Measurements from ENCODE around the gene ITGAL. TPM values are rescaled to one million over a fixed set of nuclear protein-coding genes. Genes with fewer than 3 reads are reported as not detected.

Gene ITGAL
- total RNA-seq, 2 experiments from 2014 or later, result 40.2 to 140 TPM

GRCh38 chr16:30548416-30549253, 76.1 kb downstream of the ITGAL start:
- no peaks in the 10 kb centered on the region for H4K20me1 ChIP-seq (ENCODE audit: insufficient read depth, low read length)
- TF ChIP-seq EZH2phosphoT487 (IDR thresholded peaks at IDR 0.05; ENCODE audit: borderline replicate concordance, low read depth, low read length), result no peak
- TF ChIP-seq CTCF (conservative IDR thresholded peaks at IDR 0.05; ENCODE audit: low read length), result no peak
- no peaks in the 10 kb centered on the region for H3K79me2 ChIP-seq (ENCODE audit: insufficient read depth, low read depth, low read length)
- intact Hi-C loops (cut with micrococcal nuclease; ENCODE audit: unreplicated experiment), result no loop called here
- H3K9me3 ChIP-seq (ENCODE audit: low read length), result no peaks in the 10 kb centered on the region
- no peaks in the 10 kb centered on the region for H3K4me1 ChIP-seq (ENCODE audit: insufficient read depth, low read length, poor library complexity, severe bottlenecking)
- POLR2A ChIA-PET, result no interaction called here
- no peak for DNase-seq (ENCODE audit: low spot score)
- CTCF ChIA-PET (ENCODE audit: unreplicated experiment), result no interaction called here
- no peaks in the 10 kb centered on the region for H3K9me2 ChIP-seq (ENCODE audit: insufficient read depth, low read length)
- H2AFZ ChIP-seq (ENCODE audit: low read length), result no peak overlapping the region
- H3K4me2 ChIP-seq (ENCODE audit: low read length), result no peak overlapping the region
- BruUV-seq (replicated peaks), result no TSS peak
- H3K27ac ChIP-seq (ENCODE audit: low read depth, low read length, poor library complexity, severe bottlenecking), result no peak overlapping the region
- H3K36me3 ChIP-seq (ENCODE audit: insufficient read depth, low read length), result peaks cover 14% of the 10 kb centered on the region
- no peak overlapping the region for H3K4me3 ChIP-seq (ENCODE audit: low read depth, low read length, poor library complexity, severe bottlenecking)

- no peaks in the 10 kb centered on the region for H3K4me1 ChIP-seq (ENCODE audit: insufficient read depth, low read length, poor library complexity, severe bottlenecking)
Measured at GRCh38 chr16:30551781-30552180, 79.2 kb downstream of the ITGAL start.

GRCh38 chr16:30552956-30553355, 80.4 kb downstream of the ITGAL start:
- intact Hi-C loops (cut with micrococcal nuclease; ENCODE audit: unreplicated experiment), result no loop called here
- CTCF ChIA-PET (ENCODE audit: unreplicated experiment), result no interaction called here
- H3K79me2 ChIP-seq (ENCODE audit: insufficient read depth, low read depth, low read length), result peaks cover 15% of the 10 kb centered on the region; the same call in 1 of the 2 replicates
- no peak overlapping the region for H3K4me3 ChIP-seq (ENCODE audit: low read depth, low read length, poor library complexity, severe bottlenecking)
- H3K9me2 ChIP-seq (ENCODE audit: insufficient read depth, low read length), result no peaks in the 10 kb centered on the region
- no peak overlapping the region for H3K4me2 ChIP-seq (ENCODE audit: low read length)
- no peak overlapping the region for H2AFZ ChIP-seq (ENCODE audit: low read length)
- no peaks in the 10 kb centered on the region for H4K20me1 ChIP-seq (ENCODE audit: insufficient read depth, low read length)
- H3K36me3 ChIP-seq (ENCODE audit: insufficient read depth, low read length), result peaks cover 30% of the 10 kb centered on the region
- peaks cover 5% of the 10 kb centered on the region for H3K4me1 ChIP-seq (ENCODE audit: insufficient read depth, low read length, poor library complexity, severe bottlenecking)
- POLR2A ChIA-PET, result no interaction called here
- no TSS peak for BruUV-seq (replicated peaks)
- no peak overlapping the region for H3K27ac ChIP-seq (ENCODE audit: low read depth, low read length, poor library complexity, severe bottlenecking)
- TF ChIP-seq EZH2phosphoT487 (IDR thresholded peaks at IDR 0.05; ENCODE audit: borderline replicate concordance, low read depth, low read length), result no peak
- TF ChIP-seq CTCF (conservative IDR thresholded peaks at IDR 0.05; ENCODE audit: low read length), result no peak
- DNase-seq (ENCODE audit: low spot score), result no peak
- no peaks in the 10 kb centered on the region for H3K9me3 ChIP-seq (ENCODE audit: low read length)

More at GRCh38 chr16:30551781-30552180, 79.2 kb downstream of the ITGAL start:
- no peaks in the 10 kb centered on the region for H4K20me1 ChIP-seq (ENCODE audit: insufficient read depth, low read length)
- peaks cover 30% of the 10 kb centered on the region for H3K36me3 ChIP-seq (ENCODE audit: insufficient read depth, low read length)
- intact Hi-C loops (cut with micrococcal nuclease; ENCODE audit: unreplicated experiment), result no loop called here
- no peak overlapping the region for H3K4me3 ChIP-seq (ENCODE audit: low read depth, low read length, poor library complexity, severe bottlenecking)
- no peak overlapping the region for H3K27ac ChIP-seq (ENCODE audit: low read depth, low read length, poor library complexity, severe bottlenecking)
- H3K79me2 ChIP-seq (ENCODE audit: insufficient read depth, low read depth, low read length), result peaks cover 7% of the 10 kb centered on the region; the same call in 1 of the 2 replicates
- H2AFZ ChIP-seq (ENCODE audit: low read length), result no peak overlapping the region
- TF ChIP-seq EZH2phosphoT487 (IDR thresholded peaks at IDR 0.05; ENCODE audit: borderline replicate concordance, low read depth, low read length), result no peak
- ChIA-PET POLR2A (no interaction called here), CTCF (ENCODE audit: unreplicated experiment) (no interaction called here)
- H3K9me3 ChIP-seq (ENCODE audit: low read length), result no peaks in the 10 kb centered on the region
- DNase-seq (ENCODE audit: low spot score), result no peak
- no TSS peak for BruUV-seq (replicated peaks)
- no peaks in the 10 kb centered on the region for H3K9me2 ChIP-seq (ENCODE audit: insufficient read depth, low read length)
- no peak overlapping the region for H3K4me2 ChIP-seq (ENCODE audit: low read length)

Measured in OCI-LY7 (cell line).